ENCODE measurements around the gene PPP1R1A.

Gene PPP1R1A

DNA sequence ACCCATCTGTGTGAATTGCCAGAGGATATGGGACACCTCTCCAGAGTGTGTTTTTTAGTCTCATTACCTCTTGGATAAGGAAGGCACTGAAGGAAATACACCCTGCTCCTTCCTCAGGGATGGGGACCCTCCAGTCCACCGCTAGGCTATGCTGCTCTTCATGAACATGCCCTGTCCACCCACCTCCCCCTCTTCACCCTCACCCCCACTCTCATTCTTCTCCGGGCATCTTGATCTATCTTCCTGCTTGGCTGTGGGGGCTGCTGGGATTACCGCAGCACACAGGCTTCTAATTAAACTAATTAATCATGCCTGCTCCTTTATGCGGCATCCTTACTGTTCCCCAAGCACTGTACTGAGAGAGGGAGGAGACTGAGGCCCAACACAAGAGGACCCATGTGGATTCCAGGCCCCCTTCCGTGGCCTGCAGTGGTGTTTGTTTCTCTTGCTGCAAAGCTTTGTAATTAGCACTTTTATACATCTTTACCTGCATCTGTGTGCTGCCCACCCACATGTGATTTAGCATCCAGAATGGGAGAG is 46.6 kb downstream of the PPP1R1A start:
- in situ Hi-C loops (cut with MboI; ENCODE audit: low sequenced_read_pairs) = no loop called here

DNA sequence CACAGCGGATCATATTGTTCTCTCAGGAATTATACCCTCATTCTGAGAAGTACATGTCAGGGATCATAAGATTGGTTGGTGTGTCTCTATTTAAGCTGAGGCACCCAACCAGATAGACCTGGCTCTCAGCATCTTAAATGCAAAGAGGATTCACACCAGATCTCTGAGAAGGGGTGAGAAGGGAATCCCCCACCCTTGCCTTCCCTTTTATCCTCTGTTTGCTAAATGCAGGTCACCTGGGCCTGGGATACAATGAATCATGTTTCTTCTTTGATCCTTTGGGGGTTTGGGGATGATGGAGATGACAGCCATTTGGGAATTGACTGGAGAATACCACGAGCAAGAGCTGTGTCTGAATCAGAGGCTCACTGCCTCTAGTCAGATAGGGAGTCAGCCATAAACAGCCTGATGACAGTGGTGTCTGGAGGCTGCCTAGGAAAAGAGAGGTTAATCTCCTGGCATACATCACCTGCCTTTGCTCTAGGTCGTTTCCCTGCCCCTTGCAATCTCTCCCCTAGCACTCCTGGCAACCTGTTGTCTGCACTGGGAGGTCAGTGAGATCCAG is 50.2 kb downstream of the PPP1R1A start:
- in situ Hi-C loops (cut with MboI; ENCODE audit: low sequenced_read_pairs) = no loop called here

DNA sequence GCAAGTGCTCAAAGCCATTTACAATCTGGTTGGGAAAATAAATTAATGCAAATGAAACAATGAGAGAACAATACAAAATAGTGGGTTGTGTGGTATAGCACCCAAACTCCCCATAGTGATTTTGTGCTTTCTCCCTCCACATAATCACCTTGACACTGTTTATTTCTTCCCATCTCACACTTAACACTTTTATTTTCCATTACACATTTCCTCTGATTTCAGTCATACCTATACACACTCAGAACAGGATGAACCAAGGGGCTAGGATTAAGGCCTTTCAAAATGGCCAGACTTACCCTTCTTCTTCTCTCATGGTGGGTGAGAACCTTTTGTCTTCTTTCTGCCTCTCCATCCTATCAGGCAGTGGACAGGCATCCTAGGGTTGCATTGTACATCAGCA is 53.0 kb downstream of the PPP1R1A start:
- in situ Hi-C loops (cut with MboI; ENCODE audit: low sequenced_read_pairs) = no loop called here

- in situ Hi-C loops (cut with MboI; ENCODE audit: low sequenced_read_pairs) = no loop called here
Measured at GRCh38 chr12:54529581-54529980, 58.9 kb downstream of the PPP1R1A start.
